HG02981 (cell line): ENCODE data around the gene ZNF205.

ENCODE experiments used
- ATAC-seq: cut with Tn5 transposase; IDR thresholded peaks from one replicate; pipeline ENCODE4 v1.9.1; 2021; ENCODE audit warnings: mild to moderate bottlenecking, moderate library complexity; ENCODE audit not compliant: unreplicated experiment

ZNF205 gene

DNA sequence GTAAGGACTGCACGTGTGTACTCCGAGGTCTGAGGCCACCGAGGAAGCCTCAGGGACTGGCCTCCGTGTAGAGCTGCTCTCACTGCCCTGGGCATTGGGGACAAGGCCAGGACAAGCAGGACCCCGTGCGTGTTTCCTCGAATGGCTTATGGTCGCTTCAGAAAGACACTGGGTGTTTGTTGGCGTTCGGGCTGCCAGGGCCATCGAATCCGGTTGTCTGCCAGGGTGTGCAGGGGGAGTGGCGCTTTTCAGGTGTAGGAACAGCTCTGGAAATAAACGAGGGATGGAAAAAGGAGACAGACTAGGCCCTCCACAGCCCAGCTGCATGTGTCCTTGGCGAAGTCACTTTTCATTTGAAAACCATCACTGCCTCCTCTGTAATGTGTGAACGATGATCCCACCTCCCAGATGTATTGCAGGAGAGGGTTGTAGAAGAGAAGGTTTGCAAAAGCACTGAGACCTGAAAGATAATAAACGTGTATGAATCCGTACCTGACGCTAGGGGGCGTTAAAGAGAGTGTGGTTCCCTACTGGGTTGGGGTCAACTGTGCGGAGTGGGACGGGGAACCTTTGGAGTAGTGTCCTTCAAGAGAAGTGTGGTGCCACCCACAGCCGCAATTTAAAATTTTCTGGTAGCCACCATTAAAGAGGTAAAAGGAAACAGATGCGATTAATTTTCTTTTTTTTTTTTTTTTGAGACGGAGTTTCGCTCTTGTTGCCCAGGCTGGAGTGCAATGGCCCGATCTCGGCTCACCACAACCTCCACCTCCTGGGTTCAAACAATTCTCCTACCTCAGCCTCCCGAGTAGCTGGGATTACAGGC is 11.2 kb upstream of the ZNF205 start:
- no peak for ATAC-seq

DNA sequence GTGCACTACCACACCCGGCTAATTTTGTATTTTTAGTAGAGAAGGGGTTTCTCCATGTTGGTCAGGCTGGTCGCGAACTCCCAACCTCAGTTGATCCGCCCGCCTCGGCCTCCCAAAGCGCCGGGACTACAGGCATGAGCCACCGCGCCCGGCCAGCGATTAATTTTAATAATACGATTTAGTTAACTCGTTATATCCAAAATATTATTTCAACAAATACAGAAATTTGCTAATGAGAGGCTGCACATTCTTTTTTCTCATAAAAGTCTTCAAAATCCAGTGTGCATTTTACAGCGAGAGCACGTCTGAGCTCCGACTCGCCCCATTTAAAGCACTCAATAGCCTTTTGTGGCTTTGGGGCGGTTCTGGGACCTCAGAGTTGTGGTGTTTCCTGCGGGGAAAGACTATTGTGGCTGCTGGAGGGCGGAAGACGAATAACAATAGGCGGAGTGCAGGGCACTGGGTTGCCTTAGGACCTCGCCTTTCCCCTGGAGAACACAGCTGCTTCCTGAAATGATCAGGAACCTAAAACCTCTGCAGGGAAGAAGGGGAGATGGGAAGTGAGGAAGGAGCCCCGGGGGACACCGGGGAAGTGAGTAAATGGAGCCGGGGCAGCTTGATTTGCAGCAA is 10.4 kb upstream of the ZNF205 start:
- ATAC-seq: no peak

DNA sequence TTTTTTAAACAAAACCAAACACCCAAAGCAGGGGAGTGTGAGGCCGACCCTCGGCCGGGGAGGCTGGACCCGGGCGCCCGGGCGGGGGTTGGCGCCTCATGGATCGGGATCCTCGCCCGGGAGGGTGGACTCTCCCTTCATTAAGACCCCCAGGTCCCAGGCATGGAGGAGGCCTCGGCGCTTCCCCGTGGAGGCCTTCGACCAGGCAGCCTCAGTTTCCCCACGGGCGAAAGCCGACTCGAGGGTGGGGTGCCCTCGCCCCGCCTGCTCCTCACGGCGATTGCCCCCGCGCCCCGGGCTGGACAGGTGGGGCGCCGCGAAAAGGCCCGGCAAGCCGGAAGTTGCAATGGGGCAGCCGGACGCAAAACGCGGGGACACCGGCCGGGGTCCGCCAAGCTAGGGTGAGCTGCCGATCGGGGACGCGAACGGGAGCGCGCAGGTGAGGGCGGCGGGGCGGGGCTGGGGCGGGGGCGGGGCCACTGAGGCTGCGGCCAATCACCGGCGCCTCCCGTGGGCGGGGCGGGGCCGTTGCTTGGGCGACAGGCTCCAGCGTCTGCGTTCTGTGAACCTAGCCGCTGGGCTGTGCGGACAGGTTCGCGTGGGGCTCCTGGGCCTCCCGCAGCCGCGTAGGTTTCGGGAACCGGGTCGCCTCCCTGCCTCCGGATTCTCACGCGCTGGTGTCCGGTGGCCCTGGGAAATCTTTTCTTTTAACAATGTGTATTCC is 6.0 kb upstream of the ZNF205 start:
- peak; percentile 79 for ATAC-seq

DNA sequence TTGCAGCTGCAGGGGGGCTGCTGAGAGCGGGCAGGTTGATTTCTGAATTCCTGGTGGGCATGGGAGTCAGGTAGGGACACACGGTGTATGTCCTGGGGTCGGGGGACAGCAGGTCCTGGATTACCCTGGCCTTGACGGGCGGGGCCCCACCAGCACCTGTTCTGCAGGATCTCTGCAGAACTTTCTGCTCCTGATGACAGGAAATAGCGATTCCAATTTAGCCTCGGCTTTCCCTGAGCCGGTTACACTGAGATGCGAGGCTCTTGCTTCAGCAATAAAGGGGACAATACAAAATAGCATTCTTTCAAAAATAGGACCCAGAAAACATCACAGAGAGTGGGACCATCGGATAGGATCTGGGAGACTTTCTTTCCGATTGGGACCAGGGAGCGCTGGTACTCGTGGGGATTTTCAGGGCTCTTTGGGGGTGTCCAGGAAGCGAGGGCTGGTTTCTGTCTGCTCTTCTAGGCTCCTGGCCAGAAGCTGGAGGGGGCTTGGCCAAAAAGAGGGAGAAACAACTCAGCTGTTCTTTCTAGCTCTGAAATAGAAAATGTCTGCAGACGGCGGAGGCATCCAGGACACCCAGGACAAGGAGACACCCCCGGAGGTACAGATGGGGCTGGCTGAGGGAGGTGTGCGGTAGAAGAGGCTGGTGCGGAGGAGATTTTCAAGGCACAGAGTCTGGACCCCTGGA is 642 bp downstream of the ZNF205 start:
- no peak for ATAC-seq

DNA sequence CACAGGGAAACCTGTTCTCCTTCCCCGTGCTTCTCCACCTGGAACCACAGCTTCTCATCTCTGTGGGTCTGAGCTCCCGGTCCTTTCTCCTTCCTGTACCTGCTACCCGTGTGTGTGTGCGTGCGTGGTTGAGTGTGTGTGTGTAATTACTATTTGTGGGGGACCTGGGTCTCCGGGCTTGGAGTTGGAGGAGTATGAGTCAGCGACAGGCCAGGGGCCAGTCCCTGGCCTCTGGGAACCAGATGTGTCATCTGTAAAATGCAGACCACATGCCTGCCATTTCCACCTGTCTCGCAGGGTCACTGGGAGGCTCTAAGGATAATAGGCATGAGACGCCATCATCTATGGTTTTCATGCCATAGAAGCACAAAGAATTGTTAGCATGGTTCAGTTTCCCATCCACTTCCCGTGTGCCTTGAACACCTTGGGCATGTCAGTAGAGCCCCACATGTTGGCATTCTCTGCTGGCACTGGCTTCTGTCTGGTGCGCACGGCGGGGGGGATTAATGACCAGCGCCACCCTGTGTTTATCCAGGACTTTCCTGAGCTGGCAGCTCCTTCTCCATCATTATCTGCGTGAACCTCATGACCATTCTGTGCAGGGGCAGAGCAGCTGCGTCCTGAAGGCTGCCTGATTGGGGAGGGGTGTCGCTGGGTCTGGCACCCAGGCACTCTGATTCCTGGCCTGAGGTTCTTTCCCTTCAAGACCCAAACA is 1.5 kb downstream of the ZNF205 start:
- ATAC-seq: no peak

- no peak for ATAC-seq
Measured at GRCh38 chr16:3115003-3115402, 2.6 kb downstream of the ZNF205 start.

- ATAC-seq: no peak
Measured at GRCh38 chr16:3115561-3115960, 3.2 kb downstream of the ZNF205 start.

DNA sequence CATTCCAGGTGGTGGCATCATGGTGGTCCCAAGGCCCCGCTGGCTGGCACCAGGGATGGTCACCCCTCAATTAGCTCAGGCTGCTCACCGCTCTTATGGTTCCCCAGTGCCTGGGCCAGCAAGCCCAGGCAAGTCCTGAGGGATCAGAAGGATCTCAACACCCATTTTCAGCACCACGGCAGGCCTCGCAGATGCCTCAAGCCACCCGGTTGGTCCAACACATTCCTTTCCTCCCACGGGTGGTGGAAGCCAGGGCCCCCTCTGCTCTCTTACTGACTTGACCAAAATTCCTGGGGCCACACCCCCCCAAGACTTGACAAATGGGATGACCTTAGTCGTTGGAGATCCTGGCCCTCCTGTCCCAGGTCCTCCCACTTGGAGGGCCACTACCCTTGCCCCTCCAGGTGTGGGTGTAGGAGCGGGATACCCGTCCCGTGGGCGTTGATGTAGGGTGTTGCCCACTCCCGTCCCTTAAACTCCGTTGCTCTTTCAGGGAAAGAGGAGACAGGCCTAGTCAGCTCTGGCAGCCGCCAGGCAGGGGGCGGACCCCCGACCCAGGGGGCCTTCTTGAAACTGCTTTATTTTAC is 5.9 kb downstream of the ZNF205 start:
- ATAC-seq: no peak

DNA sequence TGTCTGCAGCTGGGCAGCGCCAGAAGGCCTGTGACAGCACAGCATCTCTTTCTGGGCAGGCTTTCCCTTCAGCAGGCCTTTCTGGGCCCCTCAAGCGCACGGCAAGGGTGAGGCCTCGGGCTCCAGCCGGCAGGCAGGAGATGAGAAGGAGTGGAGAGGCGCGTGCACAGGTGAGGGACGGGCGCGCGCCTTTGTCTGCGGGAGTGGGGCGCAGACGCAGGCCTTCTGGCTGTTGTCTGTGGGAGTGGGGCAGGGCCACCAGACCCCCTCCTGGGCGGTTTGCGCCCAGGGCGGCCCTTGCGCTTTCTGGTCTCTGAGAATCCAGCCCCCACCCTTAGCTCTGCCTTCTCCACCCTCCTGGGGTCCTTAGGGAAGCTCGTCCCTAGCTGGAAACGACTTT is 6.5 kb downstream of the ZNF205 start:
- no peak for ATAC-seq

- ATAC-seq: no peak
Measured at GRCh38 chr16:3119286-3119685, 6.9 kb downstream of the ZNF205 start.

DNA sequence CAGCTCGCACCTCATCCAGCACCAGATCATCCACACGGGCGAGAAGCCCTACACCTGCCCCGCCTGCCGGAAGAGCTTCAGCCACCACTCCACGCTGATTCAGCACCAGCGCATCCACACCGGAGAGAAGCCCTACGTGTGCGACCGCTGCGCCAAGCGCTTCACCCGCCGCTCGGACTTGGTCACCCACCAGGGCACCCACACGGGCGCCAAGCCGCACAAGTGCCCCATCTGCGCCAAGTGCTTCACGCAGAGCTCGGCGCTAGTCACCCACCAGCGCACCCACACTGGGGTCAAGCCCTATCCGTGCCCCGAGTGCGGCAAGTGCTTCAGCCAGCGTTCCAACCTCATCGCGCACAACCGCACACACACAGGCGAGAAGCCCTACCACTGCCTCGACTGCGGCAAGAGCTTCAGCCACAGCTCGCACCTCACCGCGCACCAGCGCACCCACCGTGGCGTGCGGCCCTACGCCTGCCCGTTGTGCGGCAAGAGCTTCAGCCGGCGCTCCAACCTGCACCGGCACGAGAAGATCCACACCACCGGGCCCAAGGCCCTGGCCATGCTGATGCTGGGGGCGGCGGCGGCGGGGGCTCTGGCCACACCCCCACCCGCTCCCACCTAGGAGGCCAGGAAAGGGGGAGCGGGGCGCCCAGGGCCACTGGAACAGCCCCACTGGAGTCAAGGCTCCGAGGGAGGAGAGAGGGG is 7.5 kb downstream of the ZNF205 start:
- no peak for ATAC-seq

- ATAC-seq: no peak
Measured at GRCh38 chr16:3120435-3120834, 8.0 kb downstream of the ZNF205 start.

GRCh38 chr16:3121851-3122467 is 9.6 kb downstream of the ZNF205 start:
- no peak for ATAC-seq

GRCh38 chr16:3122926-3123570 is 10.7 kb downstream of the ZNF205 start:
- no peak for ATAC-seq

DNA sequence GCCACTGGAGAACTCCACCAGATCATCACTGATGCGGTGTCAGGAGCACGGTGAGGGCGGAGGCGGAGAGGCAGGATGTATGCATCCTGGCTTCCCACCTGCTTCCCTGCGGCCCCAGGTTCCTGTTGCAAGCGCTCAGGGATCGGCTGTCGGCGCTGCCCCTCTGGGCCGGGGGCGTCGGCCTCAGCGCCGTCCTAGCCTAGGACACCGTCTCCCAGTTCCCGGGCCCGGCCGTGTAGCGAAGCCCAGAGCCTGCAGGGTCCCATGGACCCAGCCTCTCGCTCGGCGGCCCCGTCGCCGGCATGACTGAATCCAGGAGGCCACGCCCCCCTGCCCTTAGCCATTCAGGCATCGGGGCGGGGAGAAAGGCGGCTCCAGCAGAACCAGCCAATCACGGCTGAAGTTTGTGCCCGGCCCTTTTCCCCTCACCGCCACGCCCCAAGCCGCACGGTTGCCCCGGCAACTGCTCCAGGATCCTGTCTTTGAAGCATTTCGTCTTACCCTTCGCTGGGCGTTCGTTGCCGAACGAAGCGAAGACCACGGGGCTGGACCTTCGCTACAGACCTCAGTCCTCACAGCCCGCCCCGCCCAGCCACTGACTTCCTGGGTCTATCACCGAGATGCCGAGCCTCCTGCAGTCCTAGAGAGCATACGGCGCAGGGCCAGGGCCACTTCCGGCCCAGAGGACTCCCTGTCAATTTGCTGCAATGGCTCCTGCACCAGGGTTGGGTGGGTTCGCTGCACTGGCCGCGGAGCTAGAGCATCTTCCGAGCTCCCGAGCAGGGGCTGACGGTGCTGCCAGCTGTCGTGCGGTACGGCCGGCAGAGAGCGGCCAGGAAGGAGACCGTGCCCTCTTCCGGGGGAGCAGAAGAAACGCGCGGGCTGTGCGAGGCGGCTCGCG is 11.8 kb downstream of the ZNF205 start:
- ATAC-seq: peak; percentile 85

DNA sequence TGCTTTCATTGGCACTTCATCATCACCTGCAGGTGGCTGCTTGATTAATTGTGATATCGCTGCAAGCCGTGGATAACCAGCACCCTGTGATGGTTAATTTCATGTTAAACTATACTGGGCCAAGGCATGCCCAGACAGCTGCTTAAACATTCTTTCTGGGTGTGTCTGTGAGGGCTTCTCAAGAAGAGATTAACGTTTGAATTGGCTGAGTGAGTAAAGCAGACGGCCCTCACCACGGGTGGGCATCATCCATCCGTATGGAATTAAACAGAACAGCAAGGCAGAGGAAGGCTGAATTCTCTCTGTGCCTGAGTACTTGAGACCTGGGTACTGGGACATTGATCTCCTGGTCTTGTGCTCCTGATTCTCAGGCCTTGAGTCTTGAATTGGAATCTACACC is 15.4 kb downstream of the ZNF205 start:
- ATAC-seq: no peak
